HG03378 (cell line): ENCODE results near the gene TEX261.

Experiments
- ATAC-seq: cut with Tn5 transposase; IDR thresholded peaks from one replicate; pipeline ENCODE4 v1.9.1; 2021; ENCODE audit warnings: mild to moderate bottlenecking, moderate library complexity; ENCODE audit not compliant: unreplicated experiment

TEX261 gene

GRCh38 chr2:70959851-70960832 is 34.5 kb downstream of the TEX261 start:
- ATAC-seq = no peak

- ATAC-seq = no peak
Measured at GRCh38 chr2:70959271-70959761, 35.4 kb downstream of the TEX261 start.

DNA sequence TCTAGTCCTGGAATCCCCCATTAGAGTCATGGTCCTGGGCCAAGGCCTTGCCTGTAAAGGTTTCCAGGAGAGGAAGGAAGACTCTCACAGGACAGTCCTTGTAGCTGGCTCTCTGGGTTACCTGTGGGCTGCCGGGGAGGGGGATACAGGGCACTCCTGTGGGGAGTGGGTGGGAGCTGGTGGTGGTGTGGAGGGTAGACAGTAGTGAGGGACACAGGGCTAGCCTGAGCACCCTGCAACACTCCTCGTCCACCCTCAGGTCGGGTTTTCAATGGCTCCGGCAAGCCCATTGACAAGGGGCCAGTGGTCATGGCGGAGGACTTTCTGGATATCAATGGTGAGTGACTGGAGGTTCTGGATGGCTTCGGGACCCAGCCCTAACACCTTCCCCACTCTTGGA is 35.9 kb downstream of the TEX261 start:
- no peak for ATAC-seq

GRCh38 chr2:70957798-70958197 is 36.9 kb downstream of the TEX261 start:
- ATAC-seq = no peak

DNA sequence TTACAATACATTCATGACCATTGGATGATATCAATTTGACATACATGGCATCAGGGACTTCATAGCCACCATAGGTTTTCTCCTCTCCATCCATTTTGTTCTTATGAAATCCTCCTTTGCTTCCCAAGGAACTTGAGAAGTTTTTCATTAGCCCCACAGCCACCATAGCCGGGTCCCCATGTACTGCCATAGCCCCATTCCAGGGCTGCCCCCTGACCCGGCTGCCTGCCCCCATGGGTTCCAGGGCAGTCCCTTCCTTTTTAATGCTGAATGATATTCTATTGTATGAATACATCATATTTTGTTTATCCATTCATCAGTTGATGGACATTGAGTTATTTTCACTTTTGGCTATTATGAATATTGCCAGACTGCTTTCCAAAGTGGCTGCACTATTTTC is 38.5 kb downstream of the TEX261 start:
- no peak for ATAC-seq

DNA sequence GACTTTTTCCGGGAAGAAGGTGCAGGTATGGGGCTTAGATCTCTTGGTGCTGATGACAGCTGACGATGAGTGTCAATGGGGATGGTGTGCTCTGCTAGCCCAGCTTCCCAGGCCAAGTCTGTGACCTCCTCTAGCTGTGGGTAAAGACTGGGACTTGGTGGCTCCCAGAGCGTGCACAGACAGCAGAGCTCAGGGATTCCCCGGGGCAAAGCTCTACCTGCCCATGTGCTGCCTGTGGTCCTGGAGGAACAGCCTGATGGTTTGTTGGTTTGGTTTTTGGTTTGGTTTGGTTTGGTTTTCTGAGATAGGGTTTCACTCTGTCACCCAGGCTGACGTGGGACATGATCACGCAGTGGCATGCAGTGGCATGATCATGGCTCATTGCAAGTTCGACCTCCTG is 39.8 kb downstream of the TEX261 start:
- ATAC-seq = no peak

- no peak for ATAC-seq
Measured at GRCh38 chr2:70949086-70949485, 45.6 kb downstream of the TEX261 start.

- ATAC-seq = no peak
Measured at GRCh38 chr2:70948337-70949003, 46.2 kb downstream of the TEX261 start.

DNA sequence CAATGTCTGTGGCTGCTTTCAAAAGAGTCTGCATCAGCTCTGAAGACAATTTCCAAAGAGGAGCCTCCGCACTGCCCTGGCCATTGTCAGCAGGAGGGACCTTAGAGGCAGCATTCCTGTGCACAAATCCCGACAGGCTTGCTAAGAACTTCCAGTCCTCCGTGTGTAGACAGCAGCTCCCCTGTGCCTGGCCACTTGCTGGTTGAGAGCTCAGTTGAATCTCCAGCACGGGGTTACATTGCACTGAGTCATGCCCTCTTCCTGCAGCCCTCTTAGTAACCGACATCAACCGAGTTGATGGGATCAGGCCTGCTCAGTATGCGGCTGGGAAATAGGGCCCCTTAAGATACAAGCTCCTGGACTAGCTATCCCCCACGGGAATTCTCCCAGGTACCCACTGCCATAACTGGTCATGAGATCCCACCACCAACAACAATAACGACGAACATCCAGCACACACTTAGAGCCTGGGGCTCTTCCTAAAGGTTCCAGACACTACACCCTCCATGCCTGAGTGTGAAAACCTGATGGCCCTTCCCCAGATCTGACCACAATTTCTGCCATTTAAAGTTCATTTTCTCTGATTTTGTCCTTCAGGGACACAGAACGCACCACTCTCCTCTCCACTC is 47.0 kb downstream of the TEX261 start:
- ATAC-seq = no peak

DNA sequence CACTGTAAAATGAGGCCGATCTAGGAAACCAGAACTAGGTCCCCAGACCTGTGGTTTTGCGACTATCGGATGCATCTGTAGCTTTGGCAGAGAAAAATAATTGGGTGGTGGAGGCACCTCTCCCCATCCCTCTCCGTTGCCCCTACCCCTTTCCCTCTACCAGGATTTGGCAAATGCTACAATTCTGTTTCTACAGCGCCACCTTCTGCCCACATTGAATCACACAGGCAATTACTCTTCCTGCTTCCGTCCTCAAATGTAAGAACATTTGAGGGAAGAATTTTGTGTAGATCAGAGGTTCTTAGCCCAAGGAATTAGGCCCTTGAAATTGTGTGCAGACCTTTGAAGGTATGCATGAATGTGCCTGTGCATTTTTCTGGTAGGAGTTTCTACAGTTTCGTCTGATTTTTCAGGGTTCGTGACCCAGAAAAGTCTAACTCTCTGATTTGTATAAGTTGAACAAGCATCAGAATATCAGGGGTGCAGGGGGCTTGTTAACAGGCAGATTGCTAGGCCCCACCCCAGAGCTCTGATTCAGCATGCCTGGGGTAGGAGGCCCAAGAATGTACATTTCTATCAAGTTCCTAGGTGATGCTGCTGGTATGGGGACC is 47.7 kb downstream of the TEX261 start:
- no peak for ATAC-seq

- ATAC-seq = no peak
Measured at GRCh38 chr2:70944111-70944690, 50.5 kb downstream of the TEX261 start.

GRCh38 chr2:70943205-70943871 is 51.3 kb downstream of the TEX261 start:
- ATAC-seq = no peak

DNA sequence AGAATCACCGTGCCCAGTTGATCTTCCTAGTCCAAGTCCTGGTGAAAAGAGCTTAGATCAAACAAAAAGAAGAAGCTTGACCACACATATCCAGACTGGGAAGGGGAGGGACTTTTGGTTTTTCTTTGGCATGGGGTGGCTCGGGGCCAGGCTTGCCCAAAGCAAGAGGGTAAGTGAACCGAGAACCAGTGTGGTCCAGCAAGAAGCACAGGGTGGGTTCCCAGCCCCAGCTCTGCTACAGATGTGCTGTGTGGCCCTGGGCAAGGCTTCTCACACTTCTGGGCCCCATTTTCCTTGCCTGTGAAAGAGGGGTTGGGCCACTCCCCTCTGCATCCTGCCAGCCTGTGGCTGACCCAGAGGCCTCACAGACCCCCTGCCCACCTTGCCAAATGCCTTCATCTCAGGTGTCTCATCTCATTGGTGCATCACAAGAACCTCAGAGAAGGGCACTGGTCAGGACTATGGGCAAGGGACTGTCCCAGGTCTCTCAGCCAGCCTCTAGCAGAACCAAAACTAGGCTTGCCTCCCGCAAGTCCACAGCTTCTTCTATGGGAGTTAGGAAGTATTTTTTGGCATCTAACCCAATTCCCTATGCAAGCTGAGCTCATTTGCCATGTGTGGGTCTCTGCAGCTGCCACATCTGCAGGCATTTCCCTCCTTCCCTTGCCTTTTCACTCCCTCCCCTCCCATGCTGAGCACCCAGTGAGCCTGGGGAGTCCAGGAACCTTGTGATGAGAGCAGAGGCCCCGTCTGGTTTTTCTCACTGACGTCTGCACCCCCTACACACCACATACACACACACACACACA is 52.1 kb downstream of the TEX261 start:
- no peak for ATAC-seq

- ATAC-seq = no peak
Measured at GRCh38 chr2:70941701-70942100, 53.0 kb downstream of the TEX261 start.

DNA sequence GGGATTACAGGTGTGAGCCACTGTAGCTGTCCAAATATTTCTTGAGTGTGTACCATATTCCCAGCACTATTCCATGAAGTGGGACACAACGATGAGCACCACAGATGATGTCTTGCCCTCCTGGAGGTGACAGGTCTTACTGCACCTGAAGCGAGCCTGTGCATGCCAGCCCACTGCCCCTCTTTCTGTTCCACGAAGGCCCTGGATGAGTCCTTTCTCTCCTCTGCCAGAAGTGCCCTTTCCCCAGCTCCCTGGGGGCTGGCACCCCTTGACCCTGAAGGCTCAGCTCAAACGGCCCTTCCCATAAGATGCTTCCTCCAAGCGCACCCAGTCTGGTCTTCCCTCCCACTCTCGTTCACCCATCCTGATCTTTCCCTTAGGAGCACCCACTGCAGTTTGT is 53.5 kb downstream of the TEX261 start:
- ATAC-seq = no peak

- no peak for ATAC-seq
Measured at GRCh38 chr2:70939839-70940580, 54.7 kb downstream of the TEX261 start.

- ATAC-seq = no peak
Measured at GRCh38 chr2:70939001-70939838, 55.5 kb downstream of the TEX261 start.

GRCh38 chr2:70938586-70938950 is 56.1 kb downstream of the TEX261 start:
- no peak for ATAC-seq
